ENCODE measurements around the gene GNB5.

DNA sequence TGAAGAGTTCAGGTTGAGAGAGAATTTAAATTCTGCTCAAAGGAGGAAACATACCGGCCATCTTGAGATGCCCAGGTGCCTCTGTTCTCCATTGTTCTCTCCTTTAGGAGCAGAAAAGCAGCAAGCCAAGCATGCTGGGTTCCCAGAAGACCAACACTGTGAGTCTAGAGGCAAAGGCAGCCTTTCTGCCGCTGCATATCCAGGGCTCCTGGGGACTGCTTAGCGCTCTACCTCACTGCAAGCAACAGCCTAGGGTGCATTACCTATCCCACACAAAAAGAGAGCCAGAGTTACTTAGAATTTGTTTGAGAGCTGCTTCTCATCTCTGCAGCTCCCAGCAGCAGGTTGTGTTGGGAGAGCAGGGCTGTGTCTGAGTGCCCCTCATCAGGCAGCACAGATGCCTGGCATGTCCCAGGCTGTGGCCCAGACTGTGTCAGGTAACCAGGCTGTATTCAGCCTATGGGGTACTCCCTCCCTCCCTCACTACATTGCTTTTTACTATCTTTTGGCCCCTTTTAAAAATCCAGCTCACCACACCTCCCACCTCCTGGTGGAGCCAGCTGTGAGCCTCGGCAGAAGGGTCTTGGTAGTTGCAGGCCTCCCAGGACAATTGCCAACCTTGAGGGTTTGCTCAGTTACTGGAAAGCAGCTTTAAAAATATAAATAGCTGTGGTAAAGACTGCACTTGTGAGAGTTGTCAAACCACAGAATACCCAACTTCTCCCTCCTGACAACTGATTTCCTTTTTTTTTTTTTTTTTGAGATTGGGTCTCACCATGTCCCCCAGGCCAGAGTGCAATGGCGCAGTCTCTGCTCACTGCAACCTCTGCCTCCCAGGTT lies 108.8 kb downstream of the GNB5 start:
- TF ChIP-seq, protein P1, sequence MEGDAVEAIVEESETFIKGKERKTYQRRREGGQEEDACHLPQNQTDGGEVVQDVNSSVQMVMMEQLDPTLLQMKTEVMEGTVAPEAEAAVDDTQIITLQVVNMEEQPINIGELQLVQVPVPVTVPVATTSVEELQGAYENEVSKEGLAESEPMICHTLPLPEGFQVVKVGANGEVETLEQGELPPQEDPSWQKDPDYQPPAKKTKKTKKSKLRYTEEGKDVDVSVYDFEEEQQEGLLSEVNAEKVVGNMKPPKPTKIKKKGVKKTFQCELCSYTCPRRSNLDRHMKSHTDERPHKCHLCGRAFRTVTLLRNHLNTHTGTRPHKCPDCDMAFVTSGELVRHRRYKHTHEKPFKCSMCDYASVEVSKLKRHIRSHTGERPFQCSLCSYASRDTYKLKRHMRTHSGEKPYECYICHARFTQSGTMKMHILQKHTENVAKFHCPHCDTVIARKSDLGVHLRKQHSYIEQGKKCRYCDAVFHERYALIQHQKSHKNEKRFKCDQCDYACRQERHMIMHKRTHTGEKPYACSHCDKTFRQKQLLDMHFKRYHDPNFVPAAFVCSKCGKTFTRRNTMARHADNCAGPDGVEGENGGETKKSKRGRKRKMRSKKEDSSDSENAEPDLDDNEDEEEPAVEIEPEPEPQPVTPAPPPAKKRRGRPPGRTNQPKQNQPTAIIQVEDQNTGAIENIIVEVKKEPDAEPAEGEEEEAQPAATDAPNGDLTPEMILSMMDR (IDR thresholded peaks at IDR 0.05; ENCODE audit: low read depth, low read length, poor library complexity, severe bottlenecking) = no peak
- TF ChIP-seq EZH2phosphoT487 (IDR thresholded peaks at IDR 0.05; ENCODE audit: borderline replicate concordance, low read length) = no peak
